Stimulated activated CD8-positive, alpha-beta memory T cell treated with anti-CD3 and anti-CD28 coated beads, Interleukin-7, amount 100 ng/mL, for 1 hour (primary cell): ENCODE results near the gene UNC5A.

ENCODE experiments used
- DNase-seq, 2 donors: peaks; one replicate each; pipeline ENCODE4 v3.0.0-alpha.2; 2020; ENCODE audit warnings: low read depth in 2 of 2

UNC5A gene

DNA sequence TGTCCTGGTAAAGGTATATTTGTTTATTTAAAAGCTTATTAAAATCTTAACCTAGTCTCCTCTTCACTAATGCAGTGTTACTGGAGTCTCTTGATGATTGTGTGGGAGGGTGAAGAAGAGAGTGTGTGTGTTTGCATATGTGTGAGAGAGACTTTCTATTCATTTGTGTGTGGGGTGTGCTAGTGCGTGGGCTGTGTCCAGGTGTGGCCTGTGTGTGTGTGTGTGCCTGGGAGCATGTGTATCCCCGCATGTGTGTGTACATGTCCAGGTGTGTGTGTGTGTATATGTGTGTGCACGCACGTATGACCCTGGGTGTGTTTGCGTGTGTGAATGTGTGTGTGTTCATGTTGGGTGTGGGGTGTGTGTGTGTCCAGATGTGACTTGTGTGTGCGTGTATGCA lies 10.3 kb upstream of the UNC5A start:
- no peak for DNase-seq

DNA sequence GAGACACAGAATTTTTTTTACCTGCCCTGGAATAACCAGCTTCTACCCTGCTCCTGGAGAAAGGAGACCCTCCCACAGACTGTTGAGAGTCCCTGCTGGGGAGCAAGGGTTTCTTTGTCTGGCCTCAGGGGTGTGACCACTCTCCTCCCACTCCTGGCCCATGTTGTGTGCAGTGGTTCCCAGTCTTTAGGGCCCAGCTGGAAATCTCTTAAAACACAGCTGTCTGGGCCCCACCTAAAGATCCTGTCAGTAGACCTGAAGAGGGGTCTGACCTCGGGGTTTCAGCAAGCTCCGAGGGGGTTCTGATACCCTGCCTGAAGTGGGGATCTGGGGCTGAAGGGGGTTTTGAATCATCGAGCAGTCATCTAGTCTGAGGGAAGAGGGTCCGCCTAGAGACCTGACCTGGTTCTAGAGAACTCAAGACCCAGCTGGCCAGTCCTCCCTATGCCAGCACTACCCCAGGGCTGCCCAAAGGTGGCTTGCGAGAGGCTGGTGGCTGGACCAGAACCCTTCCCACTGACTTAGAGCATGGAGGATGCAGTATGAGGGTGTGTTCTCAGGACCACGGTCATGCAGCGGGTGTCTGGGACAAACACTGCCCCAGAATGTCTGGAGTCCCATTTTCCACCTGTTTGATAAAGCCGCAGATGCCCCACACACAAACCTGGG lies 8.1 kb upstream of the UNC5A start:
- DNase-seq = no peak

DNA sequence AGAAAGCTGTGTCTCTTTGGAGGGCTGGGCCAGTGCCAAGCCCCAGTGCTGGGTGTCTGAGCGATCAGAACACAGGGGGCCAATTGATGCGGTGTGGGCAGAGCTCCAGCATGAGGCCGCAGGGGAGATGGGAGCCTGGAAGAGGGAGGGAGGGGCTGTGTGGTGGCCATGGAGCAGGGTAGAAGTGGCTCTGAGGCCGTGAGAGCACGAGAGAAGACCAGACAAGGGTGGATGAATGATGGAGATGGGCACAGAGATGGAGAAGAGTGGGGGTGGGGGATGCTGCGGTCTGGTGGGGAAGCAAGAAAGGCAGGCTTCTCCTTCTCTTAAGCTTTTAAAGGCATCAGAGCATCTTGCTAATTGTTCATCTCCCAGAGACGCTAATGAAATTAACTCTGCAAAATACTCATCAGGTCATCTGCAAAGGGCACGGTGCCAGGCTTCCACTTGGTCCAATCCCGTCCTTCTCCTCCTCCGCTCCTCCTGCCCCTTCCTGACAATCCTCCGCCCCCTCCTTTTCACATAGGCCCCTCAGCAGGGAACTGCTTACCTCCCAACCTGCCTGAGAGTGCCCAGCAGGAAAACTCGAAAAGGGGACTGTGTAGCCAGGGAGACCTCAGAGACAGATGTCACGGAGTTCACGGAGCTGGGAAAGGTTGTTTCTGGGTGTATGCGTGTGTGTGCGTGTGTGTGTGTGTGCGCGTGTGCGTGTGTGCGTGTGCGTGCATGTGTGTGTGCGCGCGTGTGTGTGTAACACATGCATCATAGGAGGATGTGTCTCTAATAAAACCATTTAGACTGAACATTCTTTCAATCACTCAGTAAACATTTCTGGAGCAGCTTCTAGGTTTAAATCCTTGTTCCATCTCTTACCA lies 7.1 kb upstream of the UNC5A start:
- DNase-seq = no peak

DNA sequence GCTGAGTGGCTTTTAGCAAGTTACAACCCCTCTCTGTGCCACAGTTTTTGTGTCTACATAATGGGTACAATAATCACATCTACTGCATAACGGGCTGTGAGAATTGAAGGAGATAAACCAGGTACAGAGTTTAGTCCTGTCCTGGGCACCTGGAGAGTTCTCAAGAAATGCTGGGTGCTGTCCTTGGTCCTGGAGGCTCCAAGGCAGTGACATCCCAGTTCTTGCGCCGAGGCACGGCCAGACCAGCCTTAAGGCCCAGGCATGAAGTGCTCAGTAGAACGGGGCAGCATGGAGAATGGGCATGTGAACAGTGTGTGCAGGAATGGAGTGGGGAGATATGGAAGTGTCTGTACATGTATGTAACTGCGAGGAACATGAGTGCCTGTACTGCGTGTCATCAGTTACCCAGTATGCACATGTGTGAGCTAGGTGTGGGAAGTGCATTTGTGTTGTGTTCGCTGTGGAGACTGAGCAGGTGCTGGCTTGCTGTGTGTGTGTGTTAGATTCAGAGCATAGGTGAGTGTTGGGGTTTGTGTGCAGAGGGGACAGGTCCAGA lies 6.3 kb upstream of the UNC5A start:
- no peak for DNase-seq

DNA sequence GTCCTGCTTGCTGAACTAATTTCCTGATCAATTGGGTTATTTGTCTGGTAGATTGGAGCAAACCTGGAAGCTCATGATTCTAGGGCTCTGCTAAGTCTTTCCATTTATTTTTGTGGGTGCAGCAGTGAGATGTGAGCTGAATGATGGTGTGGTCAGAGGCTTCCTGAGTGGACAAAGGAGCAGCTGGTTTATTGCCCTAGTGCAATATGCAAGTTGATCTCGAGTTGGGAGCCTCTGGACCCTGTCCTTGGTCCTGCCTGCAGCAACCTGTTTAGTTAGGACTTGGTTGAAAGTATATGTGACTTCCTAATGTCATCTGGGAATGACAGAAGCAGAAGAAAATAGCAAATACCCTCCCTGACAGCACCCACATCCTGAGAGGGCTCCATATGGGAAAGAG lies 4.2 kb upstream of the UNC5A start:
- DNase-seq = no peak

DNA sequence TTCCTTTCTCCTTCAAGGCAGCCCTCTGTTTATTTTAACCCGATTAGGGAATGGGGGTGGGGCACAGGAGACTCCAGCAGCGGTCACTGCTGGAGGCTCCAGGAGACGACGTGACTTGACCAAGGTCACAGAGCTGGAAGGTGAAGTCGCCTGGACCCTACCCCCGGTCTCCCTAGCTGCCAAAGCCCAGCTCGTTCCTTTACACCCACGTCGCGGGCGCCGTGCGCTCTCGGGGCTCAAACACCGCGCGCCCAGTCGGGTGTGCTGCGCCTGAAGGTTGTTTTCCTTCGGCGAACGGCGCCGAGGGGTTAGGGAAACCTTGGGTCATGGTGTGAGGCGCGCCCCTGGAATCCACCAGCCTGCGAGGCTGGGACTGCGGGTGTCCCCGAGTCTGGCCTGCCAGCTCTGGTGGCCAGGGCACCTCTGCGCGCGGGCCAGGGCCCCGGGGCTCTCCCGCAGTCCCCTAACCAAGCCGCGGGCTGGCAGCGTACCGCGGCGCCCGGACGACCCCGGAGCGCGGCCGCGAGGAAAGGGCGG lies 747 bp upstream of the UNC5A start:
- DNase-seq = no peak

DNA sequence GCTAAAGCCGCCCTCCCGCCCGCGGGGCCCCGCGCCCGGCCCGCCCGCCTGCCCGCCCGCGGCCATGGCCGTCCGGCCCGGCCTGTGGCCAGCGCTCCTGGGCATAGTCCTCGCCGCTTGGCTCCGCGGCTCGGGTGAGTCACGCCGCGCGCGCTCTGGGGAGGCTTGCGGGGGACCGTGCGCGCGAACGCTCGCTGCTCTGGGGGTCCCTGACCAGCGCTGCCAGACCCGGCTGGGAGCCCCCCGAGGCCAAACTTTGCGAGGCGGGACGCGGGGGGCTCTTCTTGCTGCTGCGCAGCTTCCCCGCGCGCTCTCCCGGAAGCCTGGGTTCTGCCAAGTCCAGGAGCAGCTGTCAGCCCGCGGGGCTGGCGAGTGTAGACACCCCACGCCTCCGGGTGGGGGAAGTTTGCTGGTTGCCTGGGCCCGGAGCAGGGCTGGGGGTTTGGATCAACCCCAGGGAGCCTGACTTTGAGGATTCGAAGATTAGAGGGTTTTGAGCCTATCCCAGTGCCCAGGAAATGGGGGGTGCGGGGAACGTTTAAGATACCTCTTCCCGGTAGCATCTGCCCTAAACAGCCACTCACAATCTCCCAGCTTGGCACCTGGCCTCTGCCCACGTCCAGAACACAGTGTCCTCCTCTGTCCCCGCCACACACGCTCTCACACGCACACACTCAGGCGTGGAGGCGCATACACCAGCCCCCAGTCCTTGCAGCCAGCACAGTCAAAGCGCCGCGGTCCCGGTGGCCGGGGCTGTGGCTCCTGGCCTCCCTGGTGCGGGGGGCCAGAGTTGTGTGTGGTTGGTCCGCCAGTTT lies 535 bp downstream of the UNC5A start:
- DNase-seq = no peak

DNA sequence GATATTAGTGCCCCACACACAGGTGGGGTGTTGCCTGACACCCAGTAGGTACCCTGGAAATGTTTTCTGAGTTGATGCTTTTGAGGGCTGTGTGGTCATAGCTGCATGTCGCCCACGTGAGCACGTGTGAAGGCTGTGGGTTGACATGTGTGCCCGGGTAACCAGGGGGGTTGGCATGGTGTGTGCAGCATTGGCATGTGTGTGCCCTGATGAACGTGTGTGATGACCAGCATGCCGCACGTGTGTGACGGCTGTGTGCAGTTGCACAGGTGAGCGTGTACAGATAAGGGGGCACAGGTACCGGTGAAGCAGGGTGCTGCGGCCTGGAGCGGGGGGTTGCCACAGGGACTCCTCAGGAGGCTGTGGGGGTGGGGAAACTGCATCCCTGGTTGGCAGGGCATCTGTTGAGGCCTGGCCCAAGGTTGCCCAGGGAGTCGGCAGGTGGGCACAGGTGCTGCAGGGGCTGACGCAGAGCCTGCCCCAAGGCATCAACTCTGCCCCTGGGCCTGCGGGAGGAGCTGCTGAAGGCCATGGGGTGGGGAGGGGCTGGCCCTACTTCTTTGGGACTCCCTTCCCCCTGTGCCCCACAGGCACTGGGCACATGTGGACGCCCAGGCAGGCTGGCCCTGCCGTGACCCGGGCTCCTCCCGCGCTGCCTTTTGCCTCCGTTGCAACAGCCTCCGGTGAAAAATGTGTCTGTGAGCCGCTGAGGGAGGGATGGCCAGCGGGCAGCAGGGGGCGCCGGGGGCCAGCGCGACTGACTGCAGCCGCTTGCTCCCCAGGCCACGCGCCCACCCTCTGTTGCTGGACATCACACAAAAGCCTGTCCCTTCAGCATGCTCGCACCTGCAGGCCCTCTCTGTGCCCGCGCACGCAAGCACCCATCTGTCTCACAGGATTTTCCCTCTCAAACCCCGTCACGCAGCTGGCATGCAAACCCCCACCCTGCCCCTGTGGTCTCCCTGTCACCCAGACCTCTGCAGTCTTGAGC lies 2.2 kb downstream of the UNC5A start:
- DNase-seq = no peak

DNA sequence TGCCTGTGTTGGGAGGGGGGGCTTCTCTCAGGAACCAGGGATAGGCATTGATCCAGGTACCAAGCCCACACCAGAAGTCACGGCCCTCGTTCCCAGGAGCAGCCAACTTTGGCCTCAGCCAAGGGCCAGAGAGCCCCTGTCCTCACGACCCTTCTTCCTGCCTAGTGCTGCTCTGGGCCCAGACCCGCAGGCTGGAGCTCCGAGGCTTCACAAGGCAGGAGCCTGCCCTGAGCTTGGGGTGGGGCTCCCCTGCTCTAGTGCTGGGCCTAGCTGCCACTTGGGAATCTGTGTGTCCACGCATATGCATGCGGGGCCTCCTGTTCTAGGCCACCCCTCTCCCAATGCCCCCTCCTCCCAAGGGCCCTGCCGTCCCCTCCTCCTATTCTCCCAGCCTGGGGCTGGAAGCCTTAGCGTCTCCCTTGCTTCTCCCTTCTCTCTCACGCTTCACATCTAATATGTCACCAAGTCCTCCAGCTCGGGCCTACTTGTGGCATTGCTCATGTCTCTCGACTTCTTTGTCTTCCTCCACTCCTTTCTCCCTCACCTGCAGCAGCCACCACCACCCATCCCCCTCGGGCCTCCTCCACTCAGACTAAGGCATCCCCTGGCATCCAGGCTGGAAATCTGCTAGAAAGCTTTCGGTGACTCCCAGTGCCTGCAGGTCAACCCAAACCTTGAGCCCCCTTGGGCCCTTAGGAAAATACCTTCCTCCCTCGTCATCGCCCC lies 3.4 kb downstream of the UNC5A start:
- DNase-seq = no peak

DNA sequence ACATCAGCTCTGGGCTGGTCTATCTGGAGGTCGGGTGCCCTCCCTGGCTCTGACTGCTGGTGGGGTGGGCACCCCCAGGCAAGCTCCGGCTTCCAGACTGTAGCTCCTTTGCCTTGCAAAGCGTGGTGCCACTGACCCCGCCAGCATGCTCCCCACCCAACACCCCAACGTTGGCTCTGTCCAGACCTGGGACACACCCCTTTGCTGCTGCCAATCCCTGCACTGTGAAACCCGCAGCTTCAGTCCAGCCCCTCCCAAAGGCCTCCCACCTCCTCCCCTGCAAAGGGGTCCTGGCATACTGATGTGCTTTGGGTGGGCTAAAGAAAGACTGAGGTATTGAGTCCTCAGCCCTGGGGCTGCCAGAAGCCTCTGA lies 3.9 kb downstream of the UNC5A start:
- DNase-seq = no peak

DNA sequence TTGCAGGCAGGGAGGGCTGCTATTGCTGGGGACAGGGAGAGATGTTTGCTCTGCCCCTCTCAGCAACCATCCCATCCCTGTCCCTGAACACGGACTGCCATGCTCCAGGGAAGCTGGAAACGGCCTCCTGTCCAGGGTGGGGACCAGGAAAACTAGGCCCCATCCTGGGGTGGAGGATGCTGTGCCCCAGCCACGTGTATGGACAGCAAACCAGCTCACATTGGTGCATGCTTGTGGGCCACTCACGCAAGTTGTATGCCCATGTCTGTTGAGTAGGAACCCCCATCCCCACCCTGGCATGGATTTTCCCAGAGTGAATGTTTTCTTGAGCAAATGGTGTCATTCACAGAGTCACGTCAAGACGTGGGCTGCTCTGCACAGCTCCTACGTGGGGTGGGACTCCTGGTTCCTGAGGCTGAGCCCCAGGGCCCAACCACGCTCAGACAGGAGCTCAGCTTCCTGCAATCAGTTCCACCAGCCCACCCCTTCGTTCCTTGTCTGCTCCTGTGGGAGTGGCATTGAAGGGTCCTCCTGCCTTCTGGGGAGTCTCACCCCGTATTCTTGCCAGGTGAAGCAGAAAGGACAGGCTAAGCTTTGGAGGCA lies 4.6 kb downstream of the UNC5A start:
- DNase-seq = no peak

DNA sequence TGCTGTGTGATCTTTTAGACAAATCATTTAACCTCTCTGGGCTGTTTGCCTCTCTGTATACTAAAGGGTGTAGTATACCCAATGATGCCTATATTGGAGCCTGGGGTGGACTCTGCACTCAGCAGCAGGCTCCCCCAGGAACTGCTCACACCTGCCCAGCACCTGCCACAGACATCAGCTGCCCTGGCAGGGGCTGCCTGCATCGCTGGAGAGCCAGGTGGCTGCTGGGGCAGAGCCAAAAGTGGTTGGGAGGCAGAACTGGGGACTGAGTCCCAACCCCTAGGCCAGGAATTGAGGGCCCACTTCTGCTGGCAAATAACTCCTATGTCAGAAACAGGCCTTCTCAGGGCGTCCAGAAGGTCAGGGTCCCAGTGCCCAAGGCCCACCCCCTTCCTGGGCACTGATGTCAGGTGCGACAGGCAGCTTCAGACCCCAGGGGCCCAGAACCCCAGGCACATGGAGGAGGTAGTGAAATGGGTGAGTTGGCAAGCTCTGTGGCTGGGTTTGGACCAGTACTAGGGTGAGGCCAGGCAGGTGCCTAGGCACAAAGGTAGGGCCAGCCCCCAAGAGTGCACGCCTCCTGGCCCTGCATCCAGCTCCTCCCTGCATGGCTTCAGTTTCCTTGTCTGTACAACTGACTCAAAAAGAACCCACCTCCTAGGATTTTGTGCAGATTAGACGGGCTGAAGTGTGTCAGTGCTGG lies 5.8 kb downstream of the UNC5A start:
- no peak for DNase-seq

DNA sequence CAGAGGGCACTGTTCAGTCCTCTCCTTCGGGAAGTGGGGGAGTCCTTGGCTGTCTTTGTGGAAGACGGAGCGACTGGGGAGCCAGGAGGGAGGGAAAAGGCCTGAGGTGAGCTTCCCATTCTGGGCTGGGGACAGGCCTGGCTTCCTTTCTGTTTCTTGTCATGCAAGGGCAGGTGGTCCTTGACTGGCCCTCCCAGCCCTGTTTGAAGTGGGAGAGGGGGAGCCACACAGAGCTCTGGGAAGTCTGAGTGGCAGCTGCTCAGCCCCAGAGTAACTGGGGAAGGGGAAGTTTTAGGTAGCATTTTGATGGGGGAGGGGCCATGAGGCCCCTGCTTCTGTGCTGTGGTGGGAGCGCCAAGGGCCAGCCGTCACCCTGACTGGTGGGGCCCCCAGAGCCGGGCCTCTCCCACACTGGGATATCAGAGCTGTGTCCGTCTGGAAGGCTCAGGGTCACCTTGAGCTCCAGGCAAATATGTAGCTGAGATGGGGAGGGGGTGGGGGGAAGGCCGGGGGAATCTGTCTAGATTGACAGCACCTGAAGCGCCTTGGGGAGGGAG lies 6.5 kb downstream of the UNC5A start:
- DNase-seq = no peak

DNA sequence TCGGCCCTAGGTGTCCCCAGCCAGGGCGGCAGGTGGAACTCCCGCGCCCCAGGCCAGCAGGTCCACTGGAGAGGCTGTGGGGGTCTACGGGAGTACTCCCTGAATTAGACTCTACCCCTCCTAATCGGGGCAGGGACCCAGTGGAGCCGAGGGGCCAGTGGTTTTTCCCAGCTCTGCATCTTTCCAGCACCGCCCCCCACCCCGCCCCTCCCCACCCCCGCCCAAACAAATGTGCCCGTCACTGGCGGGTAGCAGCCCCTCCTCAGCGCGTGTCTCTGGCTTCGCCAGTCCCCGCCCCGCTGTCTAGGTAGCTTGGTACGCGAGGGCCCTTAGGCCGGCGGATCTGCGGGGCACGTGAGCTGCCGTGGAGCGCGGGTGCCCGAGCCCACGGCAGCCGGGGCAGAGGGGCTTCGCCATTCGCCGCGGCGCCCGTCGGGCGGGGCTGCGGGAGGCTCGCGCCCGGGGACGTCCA lies 7.0 kb downstream of the UNC5A start:
- no peak for DNase-seq

DNA sequence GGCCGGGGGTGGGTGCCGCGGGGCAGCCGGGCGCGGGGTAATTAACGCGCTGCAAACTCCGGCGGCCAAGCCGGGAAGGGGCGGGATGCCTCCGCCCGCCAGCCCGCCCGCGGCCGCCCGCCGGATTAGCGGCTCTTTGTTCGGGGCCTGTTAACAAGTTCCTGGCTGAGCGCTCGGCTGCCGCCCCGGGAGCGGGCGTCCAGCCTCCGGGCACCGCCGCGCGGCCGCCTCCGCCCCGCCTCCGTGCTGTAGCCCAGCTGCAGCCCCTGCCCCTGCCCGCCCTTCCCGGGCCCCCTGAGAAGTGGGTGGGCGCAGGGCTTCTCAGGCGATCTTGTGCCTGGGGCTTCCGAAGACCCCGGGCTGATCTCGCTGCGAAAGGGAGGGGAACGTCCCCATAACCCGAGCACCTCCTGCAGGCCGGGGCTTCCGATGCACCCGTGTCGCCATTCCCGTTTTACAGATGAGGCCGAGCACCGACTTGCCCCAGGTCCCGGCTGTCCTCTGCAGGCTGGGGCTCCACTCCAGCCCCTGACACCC lies 7.5 kb downstream of the UNC5A start:
- DNase-seq = no peak

DNA sequence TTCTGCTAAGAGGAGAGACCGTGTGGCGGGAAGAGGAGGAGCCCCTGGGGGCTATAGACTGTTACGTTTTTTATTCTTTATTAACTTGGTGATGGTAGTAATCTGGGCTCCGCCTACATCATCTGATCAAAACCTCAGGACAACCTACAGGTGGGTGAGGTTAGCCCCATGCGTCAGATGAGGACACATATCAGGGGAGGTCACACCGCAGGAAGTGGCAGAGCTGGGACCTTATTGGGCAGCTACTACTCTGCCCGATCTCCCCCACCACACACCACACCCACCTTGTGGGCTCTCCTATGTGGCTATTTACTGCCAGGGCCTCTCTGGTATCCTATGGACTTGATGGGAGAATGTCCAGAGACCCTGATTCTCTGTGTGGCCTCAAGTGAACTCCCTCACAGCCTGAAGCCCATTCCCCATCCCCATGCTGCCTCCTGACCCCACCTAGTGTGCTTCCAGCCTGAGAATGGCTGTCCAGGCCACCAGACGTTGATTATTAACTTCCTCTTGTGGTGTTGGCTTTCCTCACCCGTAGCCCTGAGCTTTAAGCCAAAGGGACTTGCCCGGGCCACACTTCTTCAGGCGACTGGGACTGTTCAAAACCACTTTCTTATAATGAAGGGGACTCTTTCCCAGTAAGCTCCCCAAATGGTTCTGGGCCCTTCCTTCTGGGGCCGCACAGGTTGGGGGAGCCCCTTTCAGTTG lies 8.2 kb downstream of the UNC5A start:
- DNase-seq = no peak

DNA sequence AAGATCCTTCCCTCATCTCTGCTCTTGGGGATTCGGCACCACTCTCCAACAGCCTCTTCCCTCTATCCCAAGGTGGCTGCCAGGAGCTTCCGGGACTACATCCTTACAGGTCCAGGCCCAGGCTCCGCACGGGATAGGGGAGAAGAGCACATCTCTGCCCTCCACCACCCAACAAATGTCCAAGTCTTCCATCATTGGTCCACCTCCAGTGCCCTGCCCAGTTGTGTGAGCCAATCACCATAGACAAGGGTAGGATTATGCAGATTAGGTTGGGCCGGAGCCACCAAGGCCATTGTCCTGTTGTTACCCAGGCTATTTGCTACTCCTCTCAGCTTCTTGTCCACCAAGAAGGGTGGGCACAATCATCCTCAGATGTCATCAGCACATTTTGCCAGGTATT lies 9.1 kb downstream of the UNC5A start:
- DNase-seq = no peak

DNA sequence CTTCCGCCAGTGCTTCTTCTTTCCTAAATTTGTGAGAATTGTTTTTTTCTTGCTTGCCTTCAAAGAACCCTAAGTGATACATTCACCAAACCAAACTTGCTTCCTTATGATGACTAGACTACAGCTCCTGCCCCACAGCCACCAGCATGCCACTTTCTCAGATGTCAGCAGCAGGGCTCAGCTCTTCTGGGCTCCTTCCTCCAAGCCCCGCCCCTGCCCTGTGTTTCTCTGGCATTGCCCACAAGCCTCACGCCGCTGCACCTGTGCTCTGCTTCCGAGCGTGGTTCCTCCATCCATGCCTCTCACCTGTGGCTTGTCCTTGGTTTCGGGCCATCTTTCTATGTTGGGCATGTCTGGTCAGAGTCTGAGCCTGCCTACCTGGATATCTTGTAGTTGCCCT lies 10.6 kb downstream of the UNC5A start:
- DNase-seq = no peak
